Measurements from ENCODE around the gene LRRIQ3.

- TF ChIP-seq, protein P1, sequence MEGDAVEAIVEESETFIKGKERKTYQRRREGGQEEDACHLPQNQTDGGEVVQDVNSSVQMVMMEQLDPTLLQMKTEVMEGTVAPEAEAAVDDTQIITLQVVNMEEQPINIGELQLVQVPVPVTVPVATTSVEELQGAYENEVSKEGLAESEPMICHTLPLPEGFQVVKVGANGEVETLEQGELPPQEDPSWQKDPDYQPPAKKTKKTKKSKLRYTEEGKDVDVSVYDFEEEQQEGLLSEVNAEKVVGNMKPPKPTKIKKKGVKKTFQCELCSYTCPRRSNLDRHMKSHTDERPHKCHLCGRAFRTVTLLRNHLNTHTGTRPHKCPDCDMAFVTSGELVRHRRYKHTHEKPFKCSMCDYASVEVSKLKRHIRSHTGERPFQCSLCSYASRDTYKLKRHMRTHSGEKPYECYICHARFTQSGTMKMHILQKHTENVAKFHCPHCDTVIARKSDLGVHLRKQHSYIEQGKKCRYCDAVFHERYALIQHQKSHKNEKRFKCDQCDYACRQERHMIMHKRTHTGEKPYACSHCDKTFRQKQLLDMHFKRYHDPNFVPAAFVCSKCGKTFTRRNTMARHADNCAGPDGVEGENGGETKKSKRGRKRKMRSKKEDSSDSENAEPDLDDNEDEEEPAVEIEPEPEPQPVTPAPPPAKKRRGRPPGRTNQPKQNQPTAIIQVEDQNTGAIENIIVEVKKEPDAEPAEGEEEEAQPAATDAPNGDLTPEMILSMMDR (IDR thresholded peaks at IDR 0.05), result no peak
- no peak for TF ChIP-seq POLR2A (IDR thresholded peaks at IDR 0.05)
Observed at GRCh38 chr1:74113333-74113732, 84.6 kb downstream of the LRRIQ3 start.
